GM23338 (cell line): ENCODE measurements around the gene RRBP1. TPM values are rescaled to one million over a fixed set of nuclear protein-coding genes. Genes with fewer than 3 reads are reported as not detected.
A peak's percentile ranks its signal among the peaks of the same experiment; 100 is the strongest.

Experiments
- ATAC-seq: fragments of 200-7000 bp; cut with Tn5 transposase; 3 replicates; pipeline ENCODE4 v1.9.1; 2020
- DNase-seq: peaks from one replicate; pipeline ENCODE4 v3.0.0-alpha.2; 2015; ENCODE audit warnings: low spot score
- H2AFZ ChIP-seq: fragments of 200-600 bp; sonication (generic); 2 replicates; pipeline ENCODE4 v1.8.0; 2016; ENCODE audit warnings: antibody characterized with exemption, mild to moderate bottlenecking, moderate library complexity
- H3F3A ChIP-seq: fragments of 200-600 bp; sonication (generic); replicated peaks from 2 replicates; pipeline ENCODE4 v1.8.0; 2017; ENCODE audit warnings: antibody characterized with exemption, mixed run types, low read depth
- H3K27ac ChIP-seq: fragments of 200-600 bp; sonication (generic); 2 replicates; pipeline ENCODE4 v1.6.1; 2016; ENCODE audit warnings: low read depth
- H3K27me3 ChIP-seq: fragments of 200-600 bp; sonication (generic); 2 replicates; pipeline ENCODE4 v1.8.0; 2016; ENCODE audit warnings: mild to moderate bottlenecking, mixed run types, moderate library complexity; ENCODE audit not compliant: insufficient read depth
- H3K36me3 ChIP-seq: fragments of 200-600 bp; sonication (generic); 2 replicates; pipeline ENCODE4 v1.8.0; 2016; ENCODE audit warnings: mild to moderate bottlenecking; ENCODE audit not compliant: insufficient read depth
- H3K4me1 ChIP-seq: fragments of 200-600 bp; sonication (generic); 2 replicates; pipeline ENCODE4 v1.8.0; 2016; ENCODE audit warnings: mild to moderate bottlenecking, moderate library complexity; ENCODE audit not compliant: insufficient read depth
- H3K4me2 ChIP-seq: fragments of 200-600 bp; sonication (generic); 2 replicates; pipeline ENCODE4 v1.7.1; 2017; ENCODE audit warnings: mixed run types
- H3K4me3 ChIP-seq: fragments of 200-600 bp; sonication (generic); 2 replicates; pipeline ENCODE4 v1.6.1; 2016; ENCODE audit warnings: mixed run types
- H3K79me2 ChIP-seq: fragments of 200-600 bp; sonication (generic); replicated peaks from 2 replicates; pipeline ENCODE4 v1.8.0; 2017; ENCODE audit warnings: mild to moderate bottlenecking; ENCODE audit not compliant: insufficient read depth
- H3K9me2 ChIP-seq: fragments of 200-600 bp; sonication (generic); 2 replicates; pipeline ENCODE4 v1.8.0; 2017; ENCODE audit not compliant: insufficient read depth
- H4K20me1 ChIP-seq: fragments of 200-600 bp; sonication (generic); replicated peaks from 2 replicates; pipeline ENCODE4 v1.8.0; 2017; ENCODE audit warnings: mild to moderate bottlenecking; ENCODE audit not compliant: insufficient read depth
- H3K27ac Mint-ChIP-seq: 2 replicates; pipeline ENCODE4 v1.8.0; 2020; ENCODE audit warnings: inconsistent platforms, mild to moderate bottlenecking, moderate library complexity, mixed read lengths
- H3K27me3 Mint-ChIP-seq: 3 replicates; pipeline ENCODE4 v1.8.0; 2022; ENCODE audit warnings: low read depth, mild to moderate bottlenecking, moderate library complexity, mixed read lengths, inconsistent platforms; ENCODE audit not compliant: insufficient read depth, poor library complexity
- H3K36me3 Mint-ChIP-seq: 3 replicates; pipeline ENCODE4 v1.8.0; 2021; ENCODE audit warnings: low read depth, mild to moderate bottlenecking, inconsistent platforms, moderate library complexity, mixed read lengths
- H3K4me1 Mint-ChIP-seq: 3 replicates; pipeline ENCODE4 v1.8.0; 2020; ENCODE audit warnings: mild to moderate bottlenecking, inconsistent platforms, mixed read lengths
- H3K4me3 Mint-ChIP-seq: 3 replicates; pipeline ENCODE4 v1.8.0; 2021; ENCODE audit warnings: moderate library complexity, mild to moderate bottlenecking, inconsistent platforms, mixed read lengths
- H3K9me3 Mint-ChIP-seq: 3 replicates; pipeline ENCODE4 v1.8.0; 2020; ENCODE audit warnings: moderate library complexity, mild to moderate bottlenecking, inconsistent platforms, mixed read lengths
- CREB1 ChIP-seq: fragments of 250-450 bp; sonication (Bioruptor Pico); IDR thresholded peaks from 2 replicates; pipeline ENCODE4 v1.5.0; 2020; ENCODE audit warnings: low read depth, mild to moderate bottlenecking, moderate library complexity
- EZH2 ChIP-seq: fragments of 200-600 bp; sonication (generic); IDR thresholded peaks from one replicate; pipeline ENCODE4 v1.8.0; 2017; ENCODE audit warnings: antibody characterized with exemption, mild to moderate bottlenecking, low read depth; ENCODE audit not compliant: unreplicated experiment
- EZH2phosphoT487 ChIP-seq: fragments of 200-600 bp; sonication (generic); IDR thresholded peaks from one replicate; pipeline ENCODE4 v1.8.1; 2018; ENCODE audit warnings: antibody characterized with exemption; ENCODE audit not compliant: unreplicated experiment
- JUNB ChIP-seq: IDR thresholded peaks from one replicate; pipeline ENCODE4 v1.6.1; 2016; ENCODE audit warnings: antibody characterized with exemption; ENCODE audit not compliant: unreplicated experiment
- NANOG ChIP-seq: IDR thresholded peaks from 2 replicates; pipeline ENCODE4 v1.6.1; 2016; ENCODE audit warnings: antibody characterized with exemption, borderline replicate concordance
- POLR2AphosphoS5 ChIP-seq: IDR thresholded peaks from 2 replicates; pipeline ENCODE4 v1.6.1; 2016; ENCODE audit warnings: antibody characterized with exemption, low read depth
- STAT1 ChIP-seq: IDR thresholded peaks from one replicate; pipeline ENCODE4 v1.6.1; 2016; ENCODE audit warnings: antibody characterized with exemption; ENCODE audit not compliant: unreplicated experiment
- ZNF114 ChIP-seq: fragments of 250-450 bp; sonication (Bioruptor Pico); IDR thresholded peaks from 2 replicates; pipeline ENCODE4 v1.5.0; 2020; ENCODE audit warnings: mild to moderate bottlenecking, moderate library complexity
- ZNF331 ChIP-seq: fragments of 250-450 bp; sonication (Bioruptor Pico); IDR thresholded peaks from 2 replicates; pipeline ENCODE4 v1.5.0; 2020; ENCODE audit warnings: low read depth, mild to moderate bottlenecking, moderate library complexity
- polyA plus RNA-seq: library from polyadenylated mRNA; unstranded; fragments of >200 nt; fragmentation: Nextera tagmentation; extraction: Ambion mirVana; gene quantifications from 2 replicates; pipeline ENCODE4 v1.2.1, GENCODE V29; 2016
- total RNA-seq: library from RNA; depleted of rRNA; stranded (reverse); fragments of >200 nt; shearing (Covaris generic); gene quantifications from 2 replicates; pipeline ENCODE4 v1.2.3, GENCODE V29; 2014
- TF ChIP-seq, protein P1 (sequence below): fragments of 250-450 bp; sonication (Bioruptor Pico); IDR thresholded peaks from 2 replicates; pipeline ENCODE4 v1.5.0; 2020; ENCODE audit warnings: mild to moderate bottlenecking, moderate library complexity
- TF ChIP-seq, protein P2 (sequence below), 2 experiments: fragments of 200-600 bp in 1 of 2; sonication (generic) in 1 of 2; conservative IDR thresholded peaks; 2 replicates each; pipeline versions ENCODE4 v1.5.1 to v1.6.1; 2016 to 2017; ENCODE audit warnings: antibody characterized with exemption in 2 of 2, low read depth in 2 of 2, mild to moderate bottlenecking in 2 of 2, moderate library complexity in 1 of 2
- TF ChIP-seq, protein P3 (sequence below): IDR thresholded peaks from one replicate; pipeline ENCODE4 v1.6.1; 2018; ENCODE audit warnings: antibody characterized with exemption; ENCODE audit not compliant: unreplicated experiment
- TF ChIP-seq, protein P4 (sequence below): IDR thresholded peaks from 2 replicates; pipeline ENCODE4 v1.6.1; 2016; ENCODE audit warnings: antibody characterized with exemption

Gene RRBP1
- total and polyA plus RNA-seq, 2 experiments from 2014 or later, result 105 to 113 TPM

DNA sequence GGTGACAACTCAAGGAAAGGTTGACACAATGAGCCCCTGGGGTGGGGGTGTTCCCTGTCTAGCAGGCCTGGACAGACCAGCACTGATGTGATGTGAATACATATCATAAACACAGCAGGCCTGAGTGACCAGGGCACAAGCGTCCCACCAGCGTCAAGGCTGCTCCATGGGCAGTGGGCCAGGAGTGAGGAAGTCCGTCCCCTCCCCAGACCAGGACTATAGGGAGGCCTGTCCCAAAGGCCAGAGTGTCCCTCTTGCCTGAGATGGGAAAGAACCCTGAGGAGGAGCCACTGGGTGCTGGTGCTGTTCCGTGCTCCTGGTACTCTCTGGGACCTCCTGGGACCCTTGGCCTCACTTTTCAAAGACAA is 44.6 kb downstream of the RRBP1 start:
- Histone ChIP-seq H3K27ac (no peak overlapping the region), H3K36me3 (peaks cover 3% of the 10 kb centered on the region; the same call in 1 of the 2 replicates), H3K9me2 (no peaks in the 10 kb centered on the region), H3K4me3 (no peak overlapping the region), H3K4me2 (no peak overlapping the region), H3K27me3 (no peaks in the 10 kb centered on the region), H4K20me1 (no peaks in the 10 kb centered on the region), H3F3A (no peaks in the 10 kb centered on the region), H2AFZ (no peak overlapping the region), H3K79me2 (peaks cover 7% of the 10 kb centered on the region), H3K4me1 (no peaks in the 10 kb centered on the region)
- DNase-seq (no peak), ATAC-seq (no peak)
- H3K27me3 Mint-ChIP-seq, result peaks cover 13% of the 10 kb centered on the region
- no peaks in the 10 kb centered on the region; the same call in 2 of the 3 replicates for H3K9me3 Mint-ChIP-seq
- H3K4me1 Mint-ChIP-seq, result peaks cover 11% of the 10 kb centered on the region; the same call in 2 of the 3 replicates
- peaks cover 43% of the 10 kb centered on the region for H3K36me3 Mint-ChIP-seq
- peak overlapping the region; percentile 38; the same call in 1 of the 2 replicates for H3K27ac Mint-ChIP-seq
- TF ChIP-seq POLR2AphosphoS5 (no peak), EZH2phosphoT487 (no peak), NANOG (no peak), JUNB (no peak), EZH2 (no peak), ZNF331 (CRISPR knock-in tag) (no peak), CREB1 (CRISPR knock-in tag) (no peak), ZNF114 (no peak), STAT1 (no peak)
- TF ChIP-seq, protein P1, sequence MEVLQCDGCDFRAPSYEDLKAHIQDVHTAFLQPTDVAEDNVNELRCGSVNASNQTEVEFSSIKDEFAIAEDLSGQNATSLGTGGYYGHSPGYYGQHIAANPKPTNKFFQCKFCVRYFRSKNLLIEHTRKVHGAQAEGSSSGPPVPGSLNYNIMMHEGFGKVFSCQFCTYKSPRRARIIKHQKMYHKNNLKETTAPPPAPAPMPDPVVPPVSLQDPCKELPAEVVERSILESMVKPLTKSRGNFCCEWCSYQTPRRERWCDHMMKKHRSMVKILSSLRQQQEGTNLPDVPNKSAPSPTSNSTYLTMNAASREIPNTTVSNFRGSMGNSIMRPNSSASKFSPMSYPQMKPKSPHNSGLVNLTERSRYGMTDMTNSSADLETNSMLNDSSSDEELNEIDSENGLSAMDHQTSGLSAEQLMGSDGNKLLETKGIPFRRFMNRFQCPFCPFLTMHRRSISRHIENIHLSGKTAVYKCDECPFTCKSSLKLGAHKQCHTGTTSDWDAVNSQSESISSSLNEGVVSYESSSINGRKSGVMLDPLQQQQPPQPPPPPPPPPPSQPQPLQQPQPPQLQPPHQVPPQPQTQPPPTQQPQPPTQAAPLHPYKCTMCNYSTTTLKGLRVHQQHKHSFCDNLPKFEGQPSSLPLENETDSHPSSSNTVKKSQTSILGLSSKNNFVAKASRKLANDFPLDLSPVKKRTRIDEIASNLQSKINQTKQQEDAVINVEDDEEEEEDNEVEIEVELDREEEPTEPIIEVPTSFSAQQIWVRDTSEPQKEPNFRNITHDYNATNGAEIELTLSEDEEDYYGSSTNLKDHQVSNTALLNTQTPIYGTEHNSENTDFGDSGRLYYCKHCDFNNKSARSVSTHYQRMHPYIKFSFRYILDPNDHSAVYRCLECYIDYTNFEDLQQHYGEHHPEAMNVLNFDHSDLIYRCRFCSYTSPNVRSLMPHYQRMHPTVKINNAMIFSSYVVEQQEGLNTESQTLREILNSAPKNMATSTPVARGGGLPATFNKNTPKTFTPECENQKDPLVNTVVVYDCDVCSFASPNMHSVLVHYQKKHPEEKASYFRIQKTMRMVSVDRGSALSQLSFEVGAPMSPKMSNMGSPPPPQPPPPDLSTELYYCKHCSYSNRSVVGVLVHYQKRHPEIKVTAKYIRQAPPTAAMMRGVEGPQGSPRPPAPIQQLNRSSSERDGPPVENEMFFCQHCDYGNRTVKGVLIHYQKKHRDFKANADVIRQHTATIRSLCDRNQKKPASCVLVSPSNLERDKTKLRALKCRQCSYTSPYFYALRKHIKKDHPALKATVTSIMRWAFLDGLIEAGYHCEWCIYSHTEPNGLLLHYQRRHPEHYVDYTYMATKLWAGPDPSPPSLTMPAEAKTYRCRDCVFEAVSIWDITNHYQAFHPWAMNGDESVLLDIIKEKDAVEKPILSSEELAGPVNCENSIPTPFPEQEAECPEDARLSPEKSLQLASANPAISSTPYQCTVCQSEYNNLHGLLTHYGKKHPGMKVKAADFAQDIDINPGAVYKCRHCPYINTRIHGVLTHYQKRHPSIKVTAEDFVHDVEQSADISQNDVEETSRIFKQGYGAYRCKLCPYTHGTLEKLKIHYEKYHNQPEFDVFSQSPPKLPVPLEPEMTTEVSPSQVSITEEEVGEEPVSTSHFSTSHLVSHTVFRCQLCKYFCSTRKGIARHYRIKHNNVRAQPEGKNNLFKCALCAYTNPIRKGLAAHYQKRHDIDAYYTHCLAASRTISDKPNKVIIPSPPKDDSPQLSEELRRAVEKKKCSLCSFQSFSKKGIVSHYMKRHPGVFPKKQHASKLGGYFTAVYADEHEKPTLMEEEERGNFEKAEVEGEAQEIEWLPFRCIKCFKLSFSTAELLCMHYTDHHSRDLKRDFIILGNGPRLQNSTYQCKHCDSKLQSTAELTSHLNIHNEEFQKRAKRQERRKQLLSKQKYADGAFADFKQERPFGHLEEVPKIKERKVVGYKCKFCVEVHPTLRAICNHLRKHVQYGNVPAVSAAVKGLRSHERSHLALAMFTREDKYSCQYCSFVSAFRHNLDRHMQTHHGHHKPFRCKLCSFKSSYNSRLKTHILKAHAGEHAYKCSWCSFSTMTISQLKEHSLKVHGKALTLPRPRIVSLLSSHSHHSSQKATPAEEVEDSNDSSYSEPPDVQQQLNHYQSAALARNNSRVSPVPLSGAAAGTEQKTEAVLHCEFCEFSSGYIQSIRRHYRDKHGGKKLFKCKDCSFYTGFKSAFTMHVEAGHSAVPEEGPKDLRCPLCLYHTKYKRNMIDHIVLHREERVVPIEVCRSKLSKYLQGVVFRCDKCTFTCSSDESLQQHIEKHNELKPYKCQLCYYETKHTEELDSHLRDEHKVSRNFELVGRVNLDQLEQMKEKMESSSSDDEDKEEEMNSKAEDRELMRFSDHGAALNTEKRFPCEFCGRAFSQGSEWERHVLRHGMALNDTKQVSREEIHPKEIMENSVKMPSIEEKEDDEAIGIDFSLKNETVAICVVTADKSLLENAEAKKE (CRISPR knock-in tag), result no peak
- TF ChIP-seq, protein P2, sequence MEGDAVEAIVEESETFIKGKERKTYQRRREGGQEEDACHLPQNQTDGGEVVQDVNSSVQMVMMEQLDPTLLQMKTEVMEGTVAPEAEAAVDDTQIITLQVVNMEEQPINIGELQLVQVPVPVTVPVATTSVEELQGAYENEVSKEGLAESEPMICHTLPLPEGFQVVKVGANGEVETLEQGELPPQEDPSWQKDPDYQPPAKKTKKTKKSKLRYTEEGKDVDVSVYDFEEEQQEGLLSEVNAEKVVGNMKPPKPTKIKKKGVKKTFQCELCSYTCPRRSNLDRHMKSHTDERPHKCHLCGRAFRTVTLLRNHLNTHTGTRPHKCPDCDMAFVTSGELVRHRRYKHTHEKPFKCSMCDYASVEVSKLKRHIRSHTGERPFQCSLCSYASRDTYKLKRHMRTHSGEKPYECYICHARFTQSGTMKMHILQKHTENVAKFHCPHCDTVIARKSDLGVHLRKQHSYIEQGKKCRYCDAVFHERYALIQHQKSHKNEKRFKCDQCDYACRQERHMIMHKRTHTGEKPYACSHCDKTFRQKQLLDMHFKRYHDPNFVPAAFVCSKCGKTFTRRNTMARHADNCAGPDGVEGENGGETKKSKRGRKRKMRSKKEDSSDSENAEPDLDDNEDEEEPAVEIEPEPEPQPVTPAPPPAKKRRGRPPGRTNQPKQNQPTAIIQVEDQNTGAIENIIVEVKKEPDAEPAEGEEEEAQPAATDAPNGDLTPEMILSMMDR (conservative IDR thresholded peaks at IDR 0.05; ENCODE audit: low read depth in 2 of 2), result no peak
- TF ChIP-seq, protein P3, sequence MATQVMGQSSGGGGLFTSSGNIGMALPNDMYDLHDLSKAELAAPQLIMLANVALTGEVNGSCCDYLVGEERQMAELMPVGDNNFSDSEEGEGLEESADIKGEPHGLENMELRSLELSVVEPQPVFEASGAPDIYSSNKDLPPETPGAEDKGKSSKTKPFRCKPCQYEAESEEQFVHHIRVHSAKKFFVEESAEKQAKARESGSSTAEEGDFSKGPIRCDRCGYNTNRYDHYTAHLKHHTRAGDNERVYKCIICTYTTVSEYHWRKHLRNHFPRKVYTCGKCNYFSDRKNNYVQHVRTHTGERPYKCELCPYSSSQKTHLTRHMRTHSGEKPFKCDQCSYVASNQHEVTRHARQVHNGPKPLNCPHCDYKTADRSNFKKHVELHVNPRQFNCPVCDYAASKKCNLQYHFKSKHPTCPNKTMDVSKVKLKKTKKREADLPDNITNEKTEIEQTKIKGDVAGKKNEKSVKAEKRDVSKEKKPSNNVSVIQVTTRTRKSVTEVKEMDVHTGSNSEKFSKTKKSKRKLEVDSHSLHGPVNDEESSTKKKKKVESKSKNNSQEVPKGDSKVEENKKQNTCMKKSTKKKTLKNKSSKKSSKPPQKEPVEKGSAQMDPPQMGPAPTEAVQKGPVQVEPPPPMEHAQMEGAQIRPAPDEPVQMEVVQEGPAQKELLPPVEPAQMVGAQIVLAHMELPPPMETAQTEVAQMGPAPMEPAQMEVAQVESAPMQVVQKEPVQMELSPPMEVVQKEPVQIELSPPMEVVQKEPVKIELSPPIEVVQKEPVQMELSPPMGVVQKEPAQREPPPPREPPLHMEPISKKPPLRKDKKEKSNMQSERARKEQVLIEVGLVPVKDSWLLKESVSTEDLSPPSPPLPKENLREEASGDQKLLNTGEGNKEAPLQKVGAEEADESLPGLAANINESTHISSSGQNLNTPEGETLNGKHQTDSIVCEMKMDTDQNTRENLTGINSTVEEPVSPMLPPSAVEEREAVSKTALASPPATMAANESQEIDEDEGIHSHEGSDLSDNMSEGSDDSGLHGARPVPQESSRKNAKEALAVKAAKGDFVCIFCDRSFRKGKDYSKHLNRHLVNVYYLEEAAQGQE, result no peak
- TF ChIP-seq, protein P4, sequence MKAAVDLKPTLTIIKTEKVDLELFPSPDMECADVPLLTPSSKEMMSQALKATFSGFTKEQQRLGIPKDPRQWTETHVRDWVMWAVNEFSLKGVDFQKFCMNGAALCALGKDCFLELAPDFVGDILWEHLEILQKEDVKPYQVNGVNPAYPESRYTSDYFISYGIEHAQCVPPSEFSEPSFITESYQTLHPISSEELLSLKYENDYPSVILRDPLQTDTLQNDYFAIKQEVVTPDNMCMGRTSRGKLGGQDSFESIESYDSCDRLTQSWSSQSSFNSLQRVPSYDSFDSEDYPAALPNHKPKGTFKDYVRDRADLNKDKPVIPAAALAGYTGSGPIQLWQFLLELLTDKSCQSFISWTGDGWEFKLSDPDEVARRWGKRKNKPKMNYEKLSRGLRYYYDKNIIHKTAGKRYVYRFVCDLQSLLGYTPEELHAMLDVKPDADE, result no peak
- no peak overlapping the region for H3K4me3 Mint-ChIP-seq
